Measurements from ENCODE around the gene EXOC4.

The EXOC4 gene

GRCh38 chr7:134048166-134048565 lies 795.3 kb downstream of the EXOC4 start:
- no peak overlapping the region for H3K9ac ChIP-seq (ENCODE audit: insufficient read length, low read depth)
- no peak for DNase-seq (ENCODE audit: low read depth, low spot score)
- H3K36me3 ChIP-seq (ENCODE audit: insufficient read depth, insufficient read length, low read length) = no peaks in the 10 kb centered on the region
- no peak overlapping the region for H3K4me3 ChIP-seq (ENCODE audit: insufficient read length, low read depth)
- peaks cover 6% of the 10 kb centered on the region; the same call in 1 of the 2 replicates for H3K9me3 ChIP-seq (ENCODE audit: insufficient read depth, low read length)
- H3K27me3 ChIP-seq (ENCODE audit: insufficient read depth, insufficient read length) = no peaks in the 10 kb centered on the region
- TF ChIP-seq SUZ12 (IDR thresholded peaks at IDR 0.05; ENCODE audit: extremely low read depth, insufficient read depth, insufficient read length) (no peak), YY1 (IDR thresholded peaks at IDR 0.05; ENCODE audit: insufficient read depth, insufficient read length) (no peak), ZNF274 (IDR thresholded peaks at IDR 0.05; ENCODE audit: low read depth, low read length) (no peak)
- H3K4me1 ChIP-seq (ENCODE audit: insufficient read depth, insufficient read length) = no peaks in the 10 kb centered on the region

- H3K4me1 ChIP-seq (ENCODE audit: insufficient read depth, insufficient read length) = no peaks in the 10 kb centered on the region
- H3K36me3 ChIP-seq (ENCODE audit: insufficient read depth, insufficient read length, low read length) = no peaks in the 10 kb centered on the region
- H3K4me3 ChIP-seq (ENCODE audit: insufficient read length, low read depth) = no peak overlapping the region
- no peak for TF ChIP-seq SUZ12 (IDR thresholded peaks at IDR 0.05; ENCODE audit: extremely low read depth, insufficient read depth, insufficient read length)
- no peak for TF ChIP-seq YY1 (IDR thresholded peaks at IDR 0.05; ENCODE audit: insufficient read depth, insufficient read length)
- TF ChIP-seq ZNF274 (IDR thresholded peaks at IDR 0.05; ENCODE audit: low read depth, low read length) = no peak
- no peak for DNase-seq (ENCODE audit: low read depth, low spot score)
- H3K27me3 ChIP-seq (ENCODE audit: insufficient read depth, insufficient read length) = no peaks in the 10 kb centered on the region
- peaks cover 6% of the 10 kb centered on the region; the same call in 1 of the 2 replicates for H3K9me3 ChIP-seq (ENCODE audit: insufficient read depth, low read length)
- no peak overlapping the region for H3K9ac ChIP-seq (ENCODE audit: insufficient read length, low read depth)
These were observed 798.1 kb downstream of the EXOC4 start for GRCh38 chr7:134051020-134051419.

- TF ChIP-seq SUZ12 (IDR thresholded peaks at IDR 0.05; ENCODE audit: extremely low read depth, insufficient read depth, insufficient read length) = no peak
- TF ChIP-seq YY1 (IDR thresholded peaks at IDR 0.05; ENCODE audit: insufficient read depth, insufficient read length) = no peak
- no peak for TF ChIP-seq ZNF274 (IDR thresholded peaks at IDR 0.05; ENCODE audit: low read depth, low read length)
- Histone ChIP-seq H3K4me3 (ENCODE audit: insufficient read length, low read depth) (no peak overlapping the region), H3K9ac (ENCODE audit: insufficient read length, low read depth) (no peak overlapping the region), H3K27me3 (ENCODE audit: insufficient read depth, insufficient read length) (no peaks in the 10 kb centered on the region), H3K36me3 (ENCODE audit: insufficient read depth, insufficient read length, low read length) (no peaks in the 10 kb centered on the region), H3K9me3 (ENCODE audit: insufficient read depth, low read length) (no peaks in the 10 kb centered on the region), H3K4me1 (ENCODE audit: insufficient read depth, insufficient read length) (no peaks in the 10 kb centered on the region)
- DNase-seq (ENCODE audit: low read depth, low spot score) = no peak
These were observed 803.9 kb downstream of the EXOC4 start for GRCh38 chr7:134056816-134057215.

GRCh38 chr7:134058521-134058920 lies 805.6 kb downstream of the EXOC4 start:
- H3K27me3 ChIP-seq (ENCODE audit: insufficient read depth, insufficient read length) = no peaks in the 10 kb centered on the region

DNA sequence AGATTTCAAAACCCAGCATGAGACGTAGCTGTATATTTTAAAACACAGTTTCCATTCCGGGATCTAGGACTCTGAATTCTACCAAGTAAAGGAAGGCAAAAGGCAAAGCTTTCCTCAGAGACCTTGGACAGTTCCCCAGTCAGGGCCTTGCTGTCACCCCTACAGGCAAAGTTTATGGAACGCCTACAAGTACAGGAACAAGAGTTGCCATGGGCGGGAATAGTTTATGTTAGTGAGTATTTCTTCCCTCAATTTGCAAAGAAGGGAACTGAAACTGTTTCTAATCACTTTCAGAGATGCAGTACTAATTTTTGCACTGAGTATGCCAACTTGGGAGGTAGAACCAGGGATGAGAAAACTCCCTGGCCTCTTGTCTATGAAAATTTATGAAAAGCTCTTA lies 806.1 kb downstream of the EXOC4 start:
- Histone ChIP-seq H3K36me3 (ENCODE audit: insufficient read depth, insufficient read length, low read length) (no peaks in the 10 kb centered on the region), H3K9me3 (ENCODE audit: insufficient read depth, low read length) (no peaks in the 10 kb centered on the region), H3K27me3 (ENCODE audit: insufficient read depth, insufficient read length) (no peaks in the 10 kb centered on the region), H3K9ac (ENCODE audit: insufficient read length, low read depth) (no peak overlapping the region), H3K4me3 (ENCODE audit: insufficient read length, low read depth) (no peak overlapping the region), H3K4me1 (ENCODE audit: insufficient read depth, insufficient read length) (no peaks in the 10 kb centered on the region)
- no peak for DNase-seq (ENCODE audit: low read depth, low spot score)
- no peak for TF ChIP-seq ZNF274 (IDR thresholded peaks at IDR 0.05; ENCODE audit: low read depth, low read length)
- TF ChIP-seq SUZ12 (IDR thresholded peaks at IDR 0.05; ENCODE audit: extremely low read depth, insufficient read depth, insufficient read length) = no peak

More at GRCh38 chr7:134058521-134058920, 805.6 kb downstream of the EXOC4 start:
- no peak overlapping the region for H3K4me3 ChIP-seq (ENCODE audit: insufficient read length, low read depth)
- H3K9ac ChIP-seq (ENCODE audit: insufficient read length, low read depth) = no peak overlapping the region
- no peaks in the 10 kb centered on the region for H3K36me3 ChIP-seq (ENCODE audit: insufficient read depth, insufficient read length, low read length)
- H3K9me3 ChIP-seq (ENCODE audit: insufficient read depth, low read length) = no peaks in the 10 kb centered on the region
- no peaks in the 10 kb centered on the region for H3K4me1 ChIP-seq (ENCODE audit: insufficient read depth, insufficient read length)
- DNase-seq (ENCODE audit: low read depth, low spot score) = no peak
- no peak for TF ChIP-seq YY1 (IDR thresholded peaks at IDR 0.05; ENCODE audit: insufficient read depth, insufficient read length)
- TF ChIP-seq ZNF274 (IDR thresholded peaks at IDR 0.05; ENCODE audit: low read depth, low read length) = no peak
- TF ChIP-seq SUZ12 (IDR thresholded peaks at IDR 0.05; ENCODE audit: extremely low read depth, insufficient read depth, insufficient read length) = no peak

DNA sequence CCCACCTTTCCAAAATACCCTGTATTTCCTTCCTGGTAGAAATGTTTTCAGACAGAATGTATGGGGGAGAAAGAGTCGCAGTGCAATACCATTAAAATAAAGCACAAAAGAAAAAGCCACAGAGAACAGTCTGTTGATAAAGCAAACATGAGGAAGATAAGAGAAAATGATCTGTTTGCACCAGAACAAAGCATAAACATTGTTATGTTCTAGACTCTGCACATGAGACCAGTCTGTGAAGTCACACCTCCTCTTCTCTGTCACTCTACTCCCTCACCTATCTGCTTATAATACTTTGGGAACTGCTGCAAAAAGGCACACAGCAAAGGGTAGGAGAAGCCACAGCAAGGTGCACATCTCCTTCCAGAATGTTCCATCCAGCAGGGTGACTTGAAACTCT lies 807.0 kb downstream of the EXOC4 start:
- TF ChIP-seq YY1 (IDR thresholded peaks at IDR 0.05; ENCODE audit: insufficient read depth, insufficient read length) (no peak), ZNF274 (IDR thresholded peaks at IDR 0.05; ENCODE audit: low read depth, low read length) (no peak), SUZ12 (IDR thresholded peaks at IDR 0.05; ENCODE audit: extremely low read depth, insufficient read depth, insufficient read length) (no peak)
- no peak overlapping the region for H3K4me3 ChIP-seq (ENCODE audit: insufficient read length, low read depth)
- no peak for DNase-seq (ENCODE audit: low read depth, low spot score)

GRCh38 chr7:134060874-134061273 lies 808.0 kb downstream of the EXOC4 start:
- Histone ChIP-seq H3K4me3 (ENCODE audit: insufficient read length, low read depth) (no peak overlapping the region), H3K9ac (ENCODE audit: insufficient read length, low read depth) (no peak overlapping the region), H3K36me3 (ENCODE audit: insufficient read depth, insufficient read length, low read length) (no peaks in the 10 kb centered on the region), H3K27me3 (ENCODE audit: insufficient read depth, insufficient read length) (no peaks in the 10 kb centered on the region), H3K4me1 (ENCODE audit: insufficient read depth, insufficient read length) (no peaks in the 10 kb centered on the region), H3K9me3 (ENCODE audit: insufficient read depth, low read length) (no peaks in the 10 kb centered on the region)
- TF ChIP-seq SUZ12 (IDR thresholded peaks at IDR 0.05; ENCODE audit: extremely low read depth, insufficient read depth, insufficient read length) (no peak), YY1 (IDR thresholded peaks at IDR 0.05; ENCODE audit: insufficient read depth, insufficient read length) (no peak), ZNF274 (IDR thresholded peaks at IDR 0.05; ENCODE audit: low read depth, low read length) (no peak)
- DNase-seq (ENCODE audit: low read depth, low spot score) = no peak

More for the DNA sequence above, 807.0 kb downstream of the EXOC4 start:
- Histone ChIP-seq H3K4me1 (ENCODE audit: insufficient read depth, insufficient read length) (no peaks in the 10 kb centered on the region), H3K9ac (ENCODE audit: insufficient read length, low read depth) (no peak overlapping the region), H3K36me3 (ENCODE audit: insufficient read depth, insufficient read length, low read length) (no peaks in the 10 kb centered on the region), H3K9me3 (ENCODE audit: insufficient read depth, low read length) (no peaks in the 10 kb centered on the region), H3K27me3 (ENCODE audit: insufficient read depth, insufficient read length) (no peaks in the 10 kb centered on the region)

Measured in NT2/D1 (cell line).